GM23338 (cell line): ENCODE data around the gene MKNK2. TPM values are rescaled to one million over a fixed set of nuclear protein-coding genes. Genes with fewer than 3 reads are reported as not detected.

Experiments used
- ATAC-seq: fragments of 200-7000 bp; cut with Tn5 transposase; 3 replicates; pipeline ENCODE4 v1.9.1; 2020
- DNase-seq: peaks from one replicate; pipeline ENCODE4 v3.0.0-alpha.2; 2015; ENCODE audit warnings: low spot score
- H2AFZ ChIP-seq: fragments of 200-600 bp; sonication (generic); 2 replicates; pipeline ENCODE4 v1.8.0; 2016; ENCODE audit warnings: antibody characterized with exemption, mild to moderate bottlenecking, moderate library complexity
- H3F3A ChIP-seq: fragments of 200-600 bp; sonication (generic); replicated peaks from 2 replicates; pipeline ENCODE4 v1.8.0; 2017; ENCODE audit warnings: antibody characterized with exemption, mixed run types, low read depth
- H3K27ac ChIP-seq: fragments of 200-600 bp; sonication (generic); 2 replicates; pipeline ENCODE4 v1.6.1; 2016; ENCODE audit warnings: low read depth
- H3K27me3 ChIP-seq: fragments of 200-600 bp; sonication (generic); 2 replicates; pipeline ENCODE4 v1.8.0; 2016; ENCODE audit warnings: mild to moderate bottlenecking, mixed run types, moderate library complexity; ENCODE audit not compliant: insufficient read depth
- H3K36me3 ChIP-seq: fragments of 200-600 bp; sonication (generic); 2 replicates; pipeline ENCODE4 v1.8.0; 2016; ENCODE audit warnings: mild to moderate bottlenecking; ENCODE audit not compliant: insufficient read depth
- H3K4me1 ChIP-seq: fragments of 200-600 bp; sonication (generic); 2 replicates; pipeline ENCODE4 v1.8.0; 2016; ENCODE audit warnings: mild to moderate bottlenecking, moderate library complexity; ENCODE audit not compliant: insufficient read depth
- H3K4me2 ChIP-seq: fragments of 200-600 bp; sonication (generic); 2 replicates; pipeline ENCODE4 v1.7.1; 2017; ENCODE audit warnings: mixed run types
- H3K4me3 ChIP-seq: fragments of 200-600 bp; sonication (generic); 2 replicates; pipeline ENCODE4 v1.6.1; 2016; ENCODE audit warnings: mixed run types
- H3K79me2 ChIP-seq: fragments of 200-600 bp; sonication (generic); replicated peaks from 2 replicates; pipeline ENCODE4 v1.8.0; 2017; ENCODE audit warnings: mild to moderate bottlenecking; ENCODE audit not compliant: insufficient read depth
- H3K9me2 ChIP-seq: fragments of 200-600 bp; sonication (generic); 2 replicates; pipeline ENCODE4 v1.8.0; 2017; ENCODE audit not compliant: insufficient read depth
- H4K20me1 ChIP-seq: fragments of 200-600 bp; sonication (generic); replicated peaks from 2 replicates; pipeline ENCODE4 v1.8.0; 2017; ENCODE audit warnings: mild to moderate bottlenecking; ENCODE audit not compliant: insufficient read depth
- H3K27ac Mint-ChIP-seq: 2 replicates; pipeline ENCODE4 v1.8.0; 2020; ENCODE audit warnings: inconsistent platforms, mild to moderate bottlenecking, moderate library complexity, mixed read lengths
- H3K27me3 Mint-ChIP-seq: 3 replicates; pipeline ENCODE4 v1.8.0; 2022; ENCODE audit warnings: low read depth, mild to moderate bottlenecking, moderate library complexity, mixed read lengths, inconsistent platforms; ENCODE audit not compliant: insufficient read depth, poor library complexity
- H3K36me3 Mint-ChIP-seq: 3 replicates; pipeline ENCODE4 v1.8.0; 2021; ENCODE audit warnings: low read depth, mild to moderate bottlenecking, inconsistent platforms, moderate library complexity, mixed read lengths
- H3K4me1 Mint-ChIP-seq: 3 replicates; pipeline ENCODE4 v1.8.0; 2020; ENCODE audit warnings: mild to moderate bottlenecking, inconsistent platforms, mixed read lengths
- H3K4me3 Mint-ChIP-seq: 3 replicates; pipeline ENCODE4 v1.8.0; 2021; ENCODE audit warnings: moderate library complexity, mild to moderate bottlenecking, inconsistent platforms, mixed read lengths
- H3K9me3 Mint-ChIP-seq: 3 replicates; pipeline ENCODE4 v1.8.0; 2020; ENCODE audit warnings: moderate library complexity, mild to moderate bottlenecking, inconsistent platforms, mixed read lengths
- CTCF ChIP-seq, 2 experiments: fragments of 200-600 bp in 1 of 2; sonication (generic) in 1 of 2; conservative IDR thresholded peaks; 2 replicates each; pipeline versions ENCODE4 v1.5.1 to v1.6.1; 2016 to 2017; ENCODE audit warnings: antibody characterized with exemption in 2 of 2, low read depth in 2 of 2, mild to moderate bottlenecking in 2 of 2, moderate library complexity in 1 of 2
- EZH2phosphoT487 ChIP-seq: fragments of 200-600 bp; sonication (generic); IDR thresholded peaks from one replicate; pipeline ENCODE4 v1.8.1; 2018; ENCODE audit warnings: antibody characterized with exemption; ENCODE audit not compliant: unreplicated experiment
- JUNB ChIP-seq: IDR thresholded peaks from one replicate; pipeline ENCODE4 v1.6.1; 2016; ENCODE audit warnings: antibody characterized with exemption; ENCODE audit not compliant: unreplicated experiment
- NANOG ChIP-seq: IDR thresholded peaks from 2 replicates; pipeline ENCODE4 v1.6.1; 2016; ENCODE audit warnings: antibody characterized with exemption, borderline replicate concordance
- REST ChIP-seq: IDR thresholded peaks from one replicate; pipeline ENCODE4 v1.6.1; 2018; ENCODE audit warnings: antibody characterized with exemption; ENCODE audit not compliant: unreplicated experiment
- STAT1 ChIP-seq: IDR thresholded peaks from one replicate; pipeline ENCODE4 v1.6.1; 2016; ENCODE audit warnings: antibody characterized with exemption; ENCODE audit not compliant: unreplicated experiment
- ZNF114 ChIP-seq: fragments of 250-450 bp; sonication (Bioruptor Pico); IDR thresholded peaks from 2 replicates; pipeline ENCODE4 v1.5.0; 2020; ENCODE audit warnings: mild to moderate bottlenecking, moderate library complexity
- polyA plus RNA-seq: library from polyadenylated mRNA; unstranded; fragments of >200 nt; fragmentation: Nextera tagmentation; extraction: Ambion mirVana; gene quantifications from 2 replicates; pipeline ENCODE4 v1.2.1, GENCODE V29; 2016
- total RNA-seq: library from RNA; depleted of rRNA; stranded (reverse); fragments of >200 nt; shearing (Covaris generic); gene quantifications from 2 replicates; pipeline ENCODE4 v1.2.3, GENCODE V29; 2014
- TF ChIP-seq, protein P1 (sequence below): IDR thresholded peaks from 2 replicates; pipeline ENCODE4 v1.6.1; 2016; ENCODE audit warnings: antibody characterized with exemption

MKNK2 gene
- total and polyA plus RNA-seq, 2 experiments from 2014 or later, result 71.0 to 159 TPM

DNA sequence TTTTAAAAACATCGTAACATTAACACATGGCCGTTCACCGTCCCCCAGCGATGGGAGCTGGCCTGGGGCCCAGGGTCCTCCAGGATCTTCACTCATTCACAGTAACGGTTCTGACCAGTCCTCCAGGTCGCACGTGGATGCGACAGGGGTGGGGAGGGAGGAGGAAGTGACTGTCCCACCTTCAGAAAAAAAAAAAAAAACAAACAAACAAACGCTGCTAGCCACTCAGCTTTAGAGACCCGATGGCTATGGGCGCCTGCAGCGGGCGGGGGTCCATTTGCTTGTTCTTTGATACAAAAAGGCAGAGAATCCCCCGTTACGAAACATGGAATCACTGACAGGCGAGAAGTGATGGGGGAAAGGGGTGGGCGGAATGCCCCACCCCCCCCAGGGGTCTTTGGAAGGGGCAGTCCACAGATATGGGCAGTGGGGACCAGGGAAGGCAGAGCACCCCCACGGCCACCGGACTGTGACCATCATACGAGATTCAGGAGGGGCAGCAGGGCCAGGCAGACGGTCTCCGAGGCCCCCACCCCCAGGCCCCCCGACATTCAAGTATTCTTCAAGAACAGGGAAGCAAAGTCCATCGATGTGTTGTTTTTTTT is 13.3 kb downstream of the MKNK2 start:
- Histone ChIP-seq H3K27me3 (no peaks in the 10 kb centered on the region), H3K4me2 (no peak overlapping the region), H3F3A (peaks cover 30% of the 10 kb centered on the region), H2AFZ (no peak overlapping the region), H3K9me2 (no peaks in the 10 kb centered on the region), H3K36me3 (peaks cover 8% of the 10 kb centered on the region; the same call in 1 of the 2 replicates), H3K4me3 (no peak overlapping the region), H3K27ac (peak overlapping the region; percentile 63; the same call in 1 of the 2 replicates), H4K20me1 (peaks cover 6% of the 10 kb centered on the region), H3K79me2 (0 out of 2 replicates have a peak, but pooled peaks cover 3% of the 10 kb centered on the region), H3K4me1 (peaks cover 5% of the 10 kb centered on the region)
- TF ChIP-seq ZNF114 (CRISPR knock-in tag), result no peak
- no peak for TF ChIP-seq STAT1
- no peak for TF ChIP-seq REST
- no peak for TF ChIP-seq NANOG
- TF ChIP-seq CTCF (conservative IDR thresholded peaks at IDR 0.05; ENCODE audit: low read depth in 2 of 2), result no peak
- TF ChIP-seq, protein P1, sequence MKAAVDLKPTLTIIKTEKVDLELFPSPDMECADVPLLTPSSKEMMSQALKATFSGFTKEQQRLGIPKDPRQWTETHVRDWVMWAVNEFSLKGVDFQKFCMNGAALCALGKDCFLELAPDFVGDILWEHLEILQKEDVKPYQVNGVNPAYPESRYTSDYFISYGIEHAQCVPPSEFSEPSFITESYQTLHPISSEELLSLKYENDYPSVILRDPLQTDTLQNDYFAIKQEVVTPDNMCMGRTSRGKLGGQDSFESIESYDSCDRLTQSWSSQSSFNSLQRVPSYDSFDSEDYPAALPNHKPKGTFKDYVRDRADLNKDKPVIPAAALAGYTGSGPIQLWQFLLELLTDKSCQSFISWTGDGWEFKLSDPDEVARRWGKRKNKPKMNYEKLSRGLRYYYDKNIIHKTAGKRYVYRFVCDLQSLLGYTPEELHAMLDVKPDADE, result no peak
- DNase-seq, result no peak
- H3K9me3 Mint-ChIP-seq, result peaks cover 10% of the 10 kb centered on the region; the same call in 2 of the 3 replicates
- H3K36me3 Mint-ChIP-seq, result peaks cover 16% of the 10 kb centered on the region; the same call in 2 of the 3 replicates
- H3K27me3 Mint-ChIP-seq, result peaks cover 17% of the 10 kb centered on the region
- no peak overlapping the region; the same call in 1 of the 2 replicates for H3K27ac Mint-ChIP-seq
- H3K4me3 Mint-ChIP-seq, result no peak overlapping the region; the same call in 2 of the 3 replicates
- peaks cover 10% of the 10 kb centered on the region; the same call in 2 of the 3 replicates for H3K4me1 Mint-ChIP-seq
- ATAC-seq, result no peak

DNA sequence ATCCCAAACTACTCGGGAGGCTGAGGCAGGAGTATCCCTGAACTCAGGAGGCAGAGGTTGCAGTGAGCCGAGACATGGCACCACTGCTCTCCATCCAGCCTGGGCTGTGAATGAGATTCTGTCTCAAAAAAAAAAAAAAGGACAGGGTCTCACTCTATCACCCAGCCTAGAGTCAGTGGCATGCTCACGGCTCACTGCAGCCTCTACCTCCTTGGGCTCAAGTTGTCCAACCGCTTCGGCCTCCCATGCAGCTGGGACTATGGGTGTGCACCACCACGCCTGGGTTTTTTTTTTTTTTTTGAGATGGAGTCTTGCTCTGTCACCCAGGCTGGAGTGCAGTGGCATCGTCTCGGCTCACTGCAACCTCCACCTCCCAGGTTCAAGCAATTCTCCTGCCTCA is 14.6 kb downstream of the MKNK2 start:
- Histone ChIP-seq H3K4me2 (no peak overlapping the region), H2AFZ (no peak overlapping the region), H3K27me3 (no peaks in the 10 kb centered on the region), H3K9me2 (no peaks in the 10 kb centered on the region), H3K27ac (no peak overlapping the region), H3K4me3 (no peak overlapping the region), H3F3A (peaks cover 25% of the 10 kb centered on the region), H3K4me1 (no peaks in the 10 kb centered on the region; the same call in 1 of the 2 replicates), H3K36me3 (peaks cover 8% of the 10 kb centered on the region; the same call in 1 of the 2 replicates), H3K79me2 (0 out of 2 replicates have a peak, but pooled peaks cover 2% of the 10 kb centered on the region), H4K20me1 (peaks cover 6% of the 10 kb centered on the region)
- Mint-ChIP-seq H3K36me3 (peaks cover 16% of the 10 kb centered on the region; the same call in 2 of the 3 replicates), H3K27me3 (peaks cover 17% of the 10 kb centered on the region), H3K4me3 (no peak overlapping the region), H3K27ac (no peak overlapping the region), H3K9me3 (peaks cover 10% of the 10 kb centered on the region; the same call in 2 of the 3 replicates), H3K4me1 (peaks cover 18% of the 10 kb centered on the region)
- DNase-seq (no peak), ATAC-seq (no peak)
- TF ChIP-seq CTCF (conservative IDR thresholded peaks at IDR 0.05; ENCODE audit: low read depth in 2 of 2) (no peak), EZH2phosphoT487 (no peak), STAT1 (no peak), JUNB (no peak)
- TF ChIP-seq, protein P1, result no peak
